ENCODE results near the gene RETN. TPM values are rescaled to one million over a fixed set of nuclear protein-coding genes. Genes with fewer than 3 reads are reported as not detected.

RETN gene
- polyA plus RNA-seq, 1 of the 3 experiments (the other 2 are of a cell fraction) = not detected

DNA sequence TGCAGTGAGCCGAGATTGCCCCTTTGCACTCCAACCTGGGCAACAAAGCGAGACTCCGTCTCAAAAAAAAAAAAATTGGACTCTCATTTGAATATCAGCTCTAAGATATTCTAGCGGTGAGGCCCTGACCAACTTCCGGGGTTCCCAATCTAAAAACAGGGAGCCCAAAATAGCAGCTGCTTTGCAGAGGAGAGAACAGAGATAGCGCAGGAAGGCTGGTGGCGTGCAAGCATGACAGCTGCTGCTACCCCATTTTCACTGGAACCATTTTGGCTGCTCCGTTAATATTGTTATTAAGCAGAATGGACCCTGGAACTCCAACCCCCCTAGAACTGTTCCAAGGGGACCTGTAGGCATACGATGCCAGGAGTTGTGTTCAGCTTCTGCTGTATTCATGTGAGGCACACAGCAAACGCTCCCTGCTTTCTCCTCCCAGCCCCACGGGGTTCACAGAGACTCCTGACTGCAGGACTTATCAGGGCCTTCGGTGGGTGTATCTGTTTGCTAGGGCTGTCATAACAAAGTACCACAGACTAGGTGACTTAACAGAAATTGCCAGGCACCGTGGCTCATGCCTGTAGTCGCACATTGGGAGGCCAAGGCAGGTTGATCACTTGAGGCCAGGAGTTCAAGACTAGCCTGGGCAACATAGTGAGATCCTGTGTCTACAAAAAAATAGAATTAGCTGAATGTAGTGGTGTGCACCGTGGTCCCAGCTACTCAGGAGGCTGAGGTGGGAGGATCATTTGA lies 20.4 kb upstream of the RETN start (continued):
- TF ChIP-seq FOXJ3 (CRISPR knock-in tag; IDR thresholded peaks at IDR 0.05) = no peak

DNA sequence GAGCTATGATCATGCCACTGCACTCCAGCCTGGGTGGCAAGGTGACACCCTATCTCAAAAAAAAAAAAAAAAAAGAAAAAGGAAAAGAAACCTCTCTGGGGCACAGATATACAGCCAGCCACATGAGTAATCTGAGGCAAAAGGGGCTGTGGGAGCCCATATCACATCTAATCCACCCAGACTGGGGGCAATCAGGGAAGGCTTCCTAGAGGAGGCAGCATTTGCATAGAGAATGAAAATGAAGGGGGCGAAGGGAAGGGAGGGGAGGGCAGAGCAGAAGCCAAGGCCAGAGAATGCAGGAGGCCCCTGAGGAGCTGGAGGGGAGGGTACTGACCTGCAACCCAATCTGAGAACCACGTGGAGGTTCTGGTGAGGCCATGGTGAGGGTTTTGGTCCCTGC lies 18.7 kb upstream of the RETN start:
- 6% methylated on average over 2 of the region's 2 CpGs for WGBS (ENCODE audit: low lambda C conversion rate)
- no peaks in the 10 kb centered on the region for H3K79me2 ChIP-seq (ENCODE audit: insufficient read depth)
- H4K20me1 ChIP-seq (ENCODE audit: insufficient read depth) = no peaks in the 10 kb centered on the region
- ChIA-PET CTCF (interaction anchor here (1.2 to 5.7 kb wide), 4 partner anchors 30 to 150 kb away, joined by 3 to 43 read pairs (median 18); partner anchors contain the start of gene TRAPPC5), POLR2A (no interaction called here)
- no peak overlapping the region for H3K27ac ChIP-seq (ENCODE audit: low read depth in 2 of 2, low read length in 1 of 2)
- peaks cover 0 to 3% of the 10 kb centered on the region in 2 experiments; a peak in 1 of 4 replicates for H3K4me1 ChIP-seq (ENCODE audit: control insufficient read depth in 1 of 2, insufficient read depth in 2 of 2, low read depth in 1 of 2, low read length in 1 of 2)
- H3F3A ChIP-seq (replicated peaks; ENCODE audit: insufficient read depth) = no peaks in the 10 kb centered on the region
- TF ChIP-seq YY1 (IDR thresholded peaks at IDR 0.05; ENCODE audit: low read depth) (no peak), TEAD4 (IDR thresholded peaks at IDR 0.05; ENCODE audit: borderline replicate concordance, insufficient read depth) (no peak), GABPA (IDR thresholded peaks at IDR 0.05; ENCODE audit: low read depth) (no peak), ELF1 (IDR thresholded peaks at IDR 0.05) (no peak), RCOR1 (IDR thresholded peaks at IDR 0.05; ENCODE audit: low read length) (no peak), TCF12 (IDR thresholded peaks at IDR 0.05) (no peak), GATA2 (CRISPR knock-in tag; IDR thresholded peaks at IDR 0.05) (no peak), CHD2 (IDR thresholded peaks at IDR 0.05; ENCODE audit: low read length, partially characterized antibody) (no peak), EZH2phosphoT487 (IDR thresholded peaks at IDR 0.05; ENCODE audit: borderline replicate concordance, low read depth) (no peak), NFIC (IDR thresholded peaks at IDR 0.05; ENCODE audit: borderline replicate concordance) (no peak), RXRA (IDR thresholded peaks at IDR 0.05; ENCODE audit: borderline replicate concordance, low read depth) (no peak), EP300 (IDR thresholded peaks at IDR 0.05; ENCODE audit: borderline replicate concordance in 1 of 2, low read depth in 1 of 2, low read length in 1 of 2) (no peak)
- TF ChIP-seq, protein P1, sequence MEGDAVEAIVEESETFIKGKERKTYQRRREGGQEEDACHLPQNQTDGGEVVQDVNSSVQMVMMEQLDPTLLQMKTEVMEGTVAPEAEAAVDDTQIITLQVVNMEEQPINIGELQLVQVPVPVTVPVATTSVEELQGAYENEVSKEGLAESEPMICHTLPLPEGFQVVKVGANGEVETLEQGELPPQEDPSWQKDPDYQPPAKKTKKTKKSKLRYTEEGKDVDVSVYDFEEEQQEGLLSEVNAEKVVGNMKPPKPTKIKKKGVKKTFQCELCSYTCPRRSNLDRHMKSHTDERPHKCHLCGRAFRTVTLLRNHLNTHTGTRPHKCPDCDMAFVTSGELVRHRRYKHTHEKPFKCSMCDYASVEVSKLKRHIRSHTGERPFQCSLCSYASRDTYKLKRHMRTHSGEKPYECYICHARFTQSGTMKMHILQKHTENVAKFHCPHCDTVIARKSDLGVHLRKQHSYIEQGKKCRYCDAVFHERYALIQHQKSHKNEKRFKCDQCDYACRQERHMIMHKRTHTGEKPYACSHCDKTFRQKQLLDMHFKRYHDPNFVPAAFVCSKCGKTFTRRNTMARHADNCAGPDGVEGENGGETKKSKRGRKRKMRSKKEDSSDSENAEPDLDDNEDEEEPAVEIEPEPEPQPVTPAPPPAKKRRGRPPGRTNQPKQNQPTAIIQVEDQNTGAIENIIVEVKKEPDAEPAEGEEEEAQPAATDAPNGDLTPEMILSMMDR (IDR thresholded peaks at IDR 0.05) = no peak
- TF ChIP-seq, protein P2, sequence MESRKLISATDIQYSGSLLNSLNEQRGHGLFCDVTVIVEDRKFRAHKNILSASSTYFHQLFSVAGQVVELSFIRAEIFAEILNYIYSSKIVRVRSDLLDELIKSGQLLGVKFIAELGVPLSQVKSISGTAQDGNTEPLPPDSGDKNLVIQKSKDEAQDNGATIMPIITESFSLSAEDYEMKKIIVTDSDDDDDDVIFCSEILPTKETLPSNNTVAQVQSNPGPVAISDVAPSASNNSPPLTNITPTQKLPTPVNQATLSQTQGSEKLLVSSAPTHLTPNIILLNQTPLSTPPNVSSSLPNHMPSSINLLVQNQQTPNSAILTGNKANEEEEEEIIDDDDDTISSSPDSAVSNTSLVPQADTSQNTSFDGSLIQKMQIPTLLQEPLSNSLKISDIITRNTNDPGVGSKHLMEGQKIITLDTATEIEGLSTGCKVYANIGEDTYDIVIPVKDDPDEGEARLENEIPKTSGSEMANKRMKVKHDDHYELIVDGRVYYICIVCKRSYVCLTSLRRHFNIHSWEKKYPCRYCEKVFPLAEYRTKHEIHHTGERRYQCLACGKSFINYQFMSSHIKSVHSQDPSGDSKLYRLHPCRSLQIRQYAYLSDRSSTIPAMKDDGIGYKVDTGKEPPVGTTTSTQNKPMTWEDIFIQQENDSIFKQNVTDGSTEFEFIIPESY (IDR thresholded peaks at IDR 0.05; ENCODE audit: borderline replicate concordance, low read depth) = no peak
- TF ChIP-seq, protein P3, sequence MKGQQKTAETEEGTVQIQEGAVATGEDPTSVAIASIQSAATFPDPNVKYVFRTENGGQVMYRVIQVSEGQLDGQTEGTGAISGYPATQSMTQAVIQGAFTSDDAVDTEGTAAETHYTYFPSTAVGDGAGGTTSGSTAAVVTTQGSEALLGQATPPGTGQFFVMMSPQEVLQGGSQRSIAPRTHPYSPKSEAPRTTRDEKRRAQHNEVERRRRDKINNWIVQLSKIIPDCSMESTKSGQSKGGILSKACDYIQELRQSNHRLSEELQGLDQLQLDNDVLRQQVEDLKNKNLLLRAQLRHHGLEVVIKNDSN (IDR thresholded peaks at IDR 0.05; ENCODE audit: borderline replicate concordance, low read depth) = no peak
- TF ChIP-seq, protein P4, sequence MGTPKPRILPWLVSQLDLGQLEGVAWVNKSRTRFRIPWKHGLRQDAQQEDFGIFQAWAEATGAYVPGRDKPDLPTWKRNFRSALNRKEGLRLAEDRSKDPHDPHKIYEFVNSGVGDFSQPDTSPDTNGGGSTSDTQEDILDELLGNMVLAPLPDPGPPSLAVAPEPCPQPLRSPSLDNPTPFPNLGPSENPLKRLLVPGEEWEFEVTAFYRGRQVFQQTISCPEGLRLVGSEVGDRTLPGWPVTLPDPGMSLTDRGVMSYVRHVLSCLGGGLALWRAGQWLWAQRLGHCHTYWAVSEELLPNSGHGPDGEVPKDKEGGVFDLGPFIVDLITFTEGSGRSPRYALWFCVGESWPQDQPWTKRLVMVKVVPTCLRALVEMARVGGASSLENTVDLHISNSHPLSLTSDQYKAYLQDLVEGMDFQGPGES (IDR thresholded peaks at IDR 0.05; ENCODE audit: low read depth, low read length) = no peak
- DNase-seq = peak; percentile 19
- H3K9me2 ChIP-seq = no peaks in the 10 kb centered on the region
- H2AFZ ChIP-seq (ENCODE audit: low read depth) = no peak overlapping the region
- no peaks in the 10 kb centered on the region for H3K9me3 ChIP-seq
- H3K4me3 ChIP-seq (ENCODE audit: low read depth in 2 of 2, low read length in 1 of 2) = no peak overlapping the region
- no peak overlapping the region for H3K4me2 ChIP-seq
- peaks cover 49% of the 10 kb centered on the region for H3K27me3 ChIP-seq (ENCODE audit: insufficient read depth)
- H3K36me3 ChIP-seq (replicated peaks in 1 of 2; ENCODE audit: control insufficient read depth in 1 of 2, insufficient read depth in 2 of 2, low read length in 1 of 2) = no peaks in the 10 kb centered on the region
- no peak overlapping the region for H3K9ac ChIP-seq

All from SK-N-SH (cell line).